HG03565 (cell line): ENCODE results near the gene AGTPBP1.

Experiments
- ATAC-seq: cut with Tn5 transposase; IDR thresholded peaks from one replicate; pipeline ENCODE4 v1.9.1; 2021; ENCODE audit warnings: mild to moderate bottlenecking, moderate library complexity; ENCODE audit not compliant: unreplicated experiment

Gene AGTPBP1

GRCh38 chr9:85543196-85543595 lies 198.6 kb downstream of the AGTPBP1 start:
- ATAC-seq = no peak

DNA sequence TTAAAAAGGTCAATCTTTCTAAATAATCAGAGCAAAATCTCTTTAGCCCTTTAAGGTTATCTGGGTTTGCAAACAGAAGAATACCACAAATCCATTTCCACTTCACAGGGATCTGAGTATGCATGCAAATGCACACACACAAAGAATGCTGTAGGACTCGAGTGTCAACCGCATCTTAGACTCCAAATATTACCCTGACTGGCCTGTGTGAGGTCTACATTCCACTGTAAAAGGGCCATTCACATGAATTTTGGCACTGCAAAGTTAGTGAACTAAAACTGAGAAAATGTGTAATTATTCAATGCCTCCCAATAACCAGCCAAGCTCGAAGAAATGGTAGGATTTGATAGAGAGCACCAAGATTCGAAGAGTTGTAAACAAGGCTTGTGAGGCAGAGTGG lies 199.9 kb downstream of the AGTPBP1 start:
- no peak for ATAC-seq

GRCh38 chr9:85536514-85536913 lies 205.2 kb downstream of the AGTPBP1 start:
- ATAC-seq = no peak

DNA sequence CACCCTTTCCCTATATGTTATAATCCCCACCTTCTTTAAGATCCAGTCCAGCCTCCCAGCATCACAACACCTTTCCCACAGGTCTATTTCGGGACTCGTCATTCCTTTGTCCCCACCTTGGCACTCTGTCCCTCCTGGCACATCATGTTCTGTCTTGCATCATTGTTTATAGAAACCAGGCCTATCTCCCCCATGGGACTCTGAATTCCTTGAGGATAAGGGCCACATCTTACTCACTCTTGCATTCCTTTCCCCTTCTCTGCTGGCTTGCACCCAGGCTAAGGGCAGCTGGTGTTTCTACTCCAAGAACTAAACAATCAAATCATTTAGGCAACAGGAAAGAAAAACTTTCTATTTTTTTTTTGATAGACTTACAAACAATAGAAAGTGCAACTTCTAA lies 205.7 kb downstream of the AGTPBP1 start:
- no peak for ATAC-seq

DNA sequence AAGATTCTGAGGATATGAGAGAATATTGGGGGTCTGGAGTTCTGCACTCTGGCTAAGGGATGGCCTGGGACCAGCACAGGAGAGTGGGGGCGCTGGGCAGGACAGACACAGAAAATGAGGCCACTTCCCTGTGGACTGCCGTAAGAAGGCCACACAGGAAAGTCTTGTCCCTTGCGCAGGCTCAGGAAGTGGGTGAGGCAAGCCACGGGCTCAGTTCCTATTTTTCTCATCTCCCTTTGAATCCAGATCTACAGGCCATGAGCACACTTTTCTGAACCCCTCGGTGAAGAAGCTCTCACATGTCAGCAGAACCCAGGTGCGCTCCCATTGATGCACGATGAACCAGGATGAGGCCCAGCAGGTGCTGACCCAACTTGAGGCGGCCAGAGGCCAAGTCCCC lies 207.4 kb downstream of the AGTPBP1 start:
- ATAC-seq = no peak

DNA sequence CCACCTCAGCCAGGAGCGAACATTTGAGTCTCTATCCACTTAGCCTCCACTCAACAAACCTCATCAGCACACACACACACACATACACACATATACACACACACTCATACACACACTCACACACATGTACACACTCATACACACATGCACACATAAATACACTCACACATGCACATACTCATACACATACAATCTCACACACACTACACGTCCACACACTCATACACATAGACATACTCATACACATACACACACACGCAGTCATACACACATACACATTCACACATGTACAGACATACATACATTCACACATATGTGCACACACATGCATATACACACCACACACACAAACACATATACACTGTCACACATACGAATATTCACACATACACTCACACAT lies 208.2 kb downstream of the AGTPBP1 start:
- ATAC-seq = no peak

DNA sequence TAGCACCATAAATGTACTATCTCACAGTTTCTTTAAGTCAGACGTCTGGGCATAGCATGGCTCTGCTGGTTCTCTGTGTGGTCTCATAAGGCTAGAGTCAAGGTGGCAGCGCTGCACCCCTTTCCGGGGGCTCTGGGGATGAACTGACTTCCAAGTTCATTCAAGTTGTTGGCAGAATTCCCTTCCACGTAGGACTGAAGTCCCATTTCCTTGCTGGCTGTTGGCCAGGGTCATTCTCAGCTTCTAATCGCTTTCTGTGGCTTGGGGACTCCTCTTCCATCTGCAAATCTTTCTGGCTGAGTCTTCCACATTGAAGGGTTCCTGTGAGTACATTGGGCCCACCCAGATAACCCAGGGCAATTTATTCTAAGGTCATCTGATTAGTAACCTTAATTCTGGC lies 211.0 kb downstream of the AGTPBP1 start:
- ATAC-seq = no peak

- ATAC-seq = no peak
Observed at GRCh38 chr9:85528607-85529006, 213.1 kb downstream of the AGTPBP1 start.

- no peak for ATAC-seq
Observed at GRCh38 chr9:85528142-85528541, 213.6 kb downstream of the AGTPBP1 start.

DNA sequence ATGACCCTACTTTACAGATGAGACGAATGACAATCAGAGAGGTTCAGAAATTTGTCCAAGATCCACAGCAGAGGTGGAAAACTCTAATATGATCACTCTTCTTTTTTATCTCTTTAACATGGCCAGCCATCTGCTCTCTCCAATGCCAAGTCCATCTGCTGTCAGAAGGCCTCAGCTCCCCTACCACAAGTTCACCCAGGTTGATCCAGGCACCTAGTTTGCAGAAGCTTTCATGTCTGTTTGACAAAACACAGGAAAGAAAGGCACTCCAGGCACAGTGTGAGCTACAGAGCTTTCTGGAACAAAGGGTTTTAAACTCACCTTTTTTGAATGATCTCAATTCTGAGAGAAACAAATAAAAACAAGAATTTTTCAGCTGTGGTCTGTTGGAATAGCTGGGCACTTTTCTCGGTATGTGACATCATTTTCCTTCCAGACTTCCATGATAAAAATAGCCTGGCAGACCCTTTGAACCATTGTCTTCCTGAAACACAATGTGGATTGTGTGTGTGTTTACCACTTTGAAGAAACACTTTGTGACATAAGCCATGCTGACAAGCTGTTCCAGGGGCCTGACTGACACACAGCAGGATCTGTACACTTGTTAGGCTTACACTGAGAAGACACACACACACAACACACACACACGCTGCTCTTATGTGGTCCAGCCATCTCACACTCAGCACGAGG lies 214.3 kb downstream of the AGTPBP1 start:
- no peak for ATAC-seq

DNA sequence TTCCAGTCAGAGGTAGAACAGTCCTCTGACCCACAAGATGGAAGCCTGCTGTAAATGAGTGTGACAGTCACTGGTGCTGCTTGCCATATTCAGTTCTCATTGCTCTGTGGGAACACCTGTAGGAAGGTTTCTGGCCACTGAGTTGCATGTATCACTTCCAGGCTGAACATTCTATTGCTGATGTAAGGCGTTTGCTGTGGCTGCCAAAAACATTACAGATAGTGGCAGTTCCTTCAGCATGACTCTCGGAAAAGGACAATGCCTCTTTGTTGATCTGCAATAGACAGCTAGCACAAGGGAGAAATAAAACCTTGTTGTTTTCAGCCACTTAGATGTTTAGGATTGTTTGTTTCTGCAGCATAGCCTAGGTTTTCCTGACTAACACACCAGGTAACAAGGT lies 217.2 kb downstream of the AGTPBP1 start:
- no peak for ATAC-seq

GRCh38 chr9:85523202-85523601 lies 218.6 kb downstream of the AGTPBP1 start:
- ATAC-seq = no peak

- no peak for ATAC-seq
Observed at GRCh38 chr9:85522459-85523092, 219.2 kb downstream of the AGTPBP1 start.

GRCh38 chr9:85521371-85522197 lies 220.2 kb downstream of the AGTPBP1 start:
- no peak for ATAC-seq

GRCh38 chr9:85516976-85517637 lies 224.6 kb downstream of the AGTPBP1 start:
- no peak for ATAC-seq

GRCh38 chr9:85516455-85516854 lies 225.3 kb downstream of the AGTPBP1 start:
- ATAC-seq = no peak

DNA sequence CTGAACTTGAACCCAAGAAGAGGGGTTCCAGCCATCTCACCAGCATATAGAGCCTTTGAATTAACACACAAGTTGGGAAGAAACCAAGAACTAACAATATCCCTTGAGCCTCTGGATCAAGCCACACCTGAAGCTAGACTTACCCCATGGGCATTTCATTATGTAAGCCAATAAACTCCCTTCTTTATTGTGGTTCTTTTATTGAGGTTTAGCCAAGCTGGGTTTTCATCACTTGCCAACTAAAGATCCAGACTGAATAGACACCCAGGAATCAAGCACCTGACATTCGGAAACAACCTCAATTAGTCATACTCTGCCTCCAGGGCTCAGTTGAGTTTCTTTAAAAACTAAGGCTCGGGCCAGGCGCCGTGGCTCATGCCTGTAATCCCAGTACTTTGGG lies 226.7 kb downstream of the AGTPBP1 start:
- ATAC-seq = no peak

- no peak for ATAC-seq
Observed at GRCh38 chr9:85514256-85514655, 227.5 kb downstream of the AGTPBP1 start.

GRCh38 chr9:85511746-85512145 lies 230.0 kb downstream of the AGTPBP1 start:
- ATAC-seq = no peak

- ATAC-seq = no peak
Observed at GRCh38 chr9:85510830-85511504, 230.8 kb downstream of the AGTPBP1 start.

GRCh38 chr9:85508616-85509015 lies 233.1 kb downstream of the AGTPBP1 start:
- ATAC-seq = no peak
